HG02678 (cell line): Measurements from ENCODE around the gene APOL2.
"Not testable (repeated sequence)": the region's sequence is repeated elsewhere in the genome, so short reads cannot be mapped to it uniquely, and the experiment has no call there.

Source experiments
- ATAC-seq: cut with Tn5 transposase; IDR thresholded peaks from one replicate; pipeline ENCODE4 v1.9.1; 2021; ENCODE audit warnings: mild to moderate bottlenecking, moderate library complexity; ENCODE audit not compliant: unreplicated experiment

The APOL2 gene, protein sequence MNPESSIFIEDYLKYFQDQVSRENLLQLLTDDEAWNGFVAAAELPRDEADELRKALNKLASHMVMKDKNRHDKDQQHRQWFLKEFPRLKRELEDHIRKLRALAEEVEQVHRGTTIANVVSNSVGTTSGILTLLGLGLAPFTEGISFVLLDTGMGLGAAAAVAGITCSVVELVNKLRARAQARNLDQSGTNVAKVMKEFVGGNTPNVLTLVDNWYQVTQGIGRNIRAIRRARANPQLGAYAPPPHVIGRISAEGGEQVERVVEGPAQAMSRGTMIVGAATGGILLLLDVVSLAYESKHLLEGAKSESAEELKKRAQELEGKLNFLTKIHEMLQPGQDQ

DNA sequence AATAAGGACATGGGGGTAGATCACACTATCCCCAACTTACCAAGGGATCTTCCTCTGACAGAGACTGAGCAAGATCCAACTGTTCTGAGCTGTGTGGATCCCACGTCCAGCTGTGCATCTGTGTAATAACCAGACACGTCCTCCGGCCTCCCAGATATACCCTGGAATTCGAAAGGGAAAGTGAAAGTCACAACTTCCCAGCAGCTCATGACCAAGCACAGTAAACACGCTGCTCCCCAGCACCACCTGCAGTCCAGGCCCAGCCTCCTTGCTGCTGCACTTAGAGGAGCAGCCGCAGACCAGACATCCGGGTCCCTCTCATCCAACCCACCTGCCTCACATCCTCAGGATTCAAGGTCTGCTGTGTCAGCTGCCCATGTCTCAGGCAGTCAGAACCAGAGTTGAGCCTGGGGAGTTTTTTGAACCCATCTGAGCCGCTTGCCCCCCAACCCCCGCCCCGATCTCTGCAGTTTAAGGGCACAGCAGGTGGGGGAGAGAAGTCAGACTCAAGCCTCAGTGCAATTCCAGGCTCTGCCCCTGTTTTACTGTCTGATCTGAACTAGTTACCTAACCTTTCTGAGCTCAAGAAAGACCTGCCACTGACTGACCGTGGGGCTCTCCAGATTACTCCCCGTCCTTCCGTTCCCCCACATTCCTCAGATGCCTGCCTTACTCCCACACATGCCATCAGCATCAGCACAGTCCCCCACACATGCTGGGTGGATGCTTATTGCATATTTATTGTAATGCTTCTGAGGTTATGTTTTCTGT, at the start of gene APOL2:
TSS of gene APOL2 (minus strand) at position 127 of the 771 bp plus-strand sequence. CDS start 6,365 bp downstream, outside the sequence.
- ATAC-seq: peak; percentile 95

GRCh38 chr22:36288571-36289405, 49.5 kb upstream of the APOL2 start:
- no peak for ATAC-seq

- no peak for ATAC-seq
Measured at GRCh38 chr22:36287881-36288515, 48.7 kb upstream of the APOL2 start.

DNA sequence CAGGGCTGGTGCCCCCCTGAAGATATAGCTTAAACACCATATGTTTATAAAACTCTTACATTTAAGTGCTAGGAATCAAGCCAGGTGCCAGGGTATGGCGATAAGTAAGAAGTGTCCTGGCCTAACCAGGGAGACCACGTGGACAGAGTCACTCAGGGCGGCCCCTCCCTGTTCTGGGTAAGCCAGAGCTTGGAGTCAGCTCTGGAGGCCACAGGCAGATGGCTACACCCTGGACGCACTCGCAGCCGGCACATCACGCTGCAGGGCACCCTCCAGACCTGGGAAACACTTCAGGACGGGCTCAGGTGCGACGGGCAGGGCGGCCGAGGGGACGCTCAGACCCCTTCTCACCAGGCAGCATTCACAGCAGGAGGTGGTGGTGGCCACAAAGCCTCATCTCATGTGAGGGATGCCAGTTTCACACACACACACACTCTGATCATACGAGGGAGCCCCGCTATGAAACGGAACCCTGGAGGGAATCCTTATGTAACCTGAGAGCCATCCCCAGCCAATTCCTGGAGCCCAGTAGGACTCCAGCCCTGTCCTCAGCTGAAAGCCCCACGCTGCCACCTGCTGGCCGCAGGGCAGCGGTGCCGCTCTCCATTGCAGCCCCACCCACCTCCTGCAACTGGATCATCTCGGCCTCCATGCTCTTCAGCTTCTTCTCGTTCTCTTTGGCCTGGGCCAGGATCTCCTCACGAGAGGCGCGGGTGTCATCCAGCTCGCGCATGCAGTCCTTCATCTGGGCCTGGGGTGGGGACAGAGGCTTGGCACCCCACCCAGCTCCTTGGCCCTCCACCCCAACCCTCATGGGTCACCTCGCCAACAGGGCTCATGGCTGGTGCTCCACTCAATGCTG, 47.0 kb upstream of the APOL2 start:
- ATAC-seq: no peak

- no peak for ATAC-seq
Measured at GRCh38 chr22:36285545-36285944, 46.2 kb upstream of the APOL2 start.

DNA sequence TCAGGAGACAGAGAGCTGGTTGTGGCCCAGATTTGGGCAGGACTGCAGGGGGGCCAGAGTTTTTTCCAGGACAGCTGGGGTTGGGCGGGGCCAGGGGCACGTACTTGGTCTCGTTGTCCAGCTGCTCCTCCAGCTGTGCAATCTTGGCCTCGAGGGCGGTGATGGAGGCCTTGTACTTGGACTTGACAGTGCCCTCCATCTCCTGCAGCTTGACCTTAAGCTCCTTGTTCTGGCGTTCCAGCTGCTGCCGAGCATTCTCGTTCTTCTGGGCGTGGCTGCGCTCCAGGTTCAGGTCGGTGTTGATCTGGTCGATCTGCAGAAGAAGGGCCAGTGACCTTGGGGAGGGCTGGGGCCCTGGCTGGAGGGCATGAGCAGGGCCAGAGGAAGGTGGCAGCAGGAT, 45.7 kb upstream of the APOL2 start:
- ATAC-seq: no peak

GRCh38 chr22:36284171-36284571, 44.8 kb upstream of the APOL2 start:
- ATAC-seq: no peak

DNA sequence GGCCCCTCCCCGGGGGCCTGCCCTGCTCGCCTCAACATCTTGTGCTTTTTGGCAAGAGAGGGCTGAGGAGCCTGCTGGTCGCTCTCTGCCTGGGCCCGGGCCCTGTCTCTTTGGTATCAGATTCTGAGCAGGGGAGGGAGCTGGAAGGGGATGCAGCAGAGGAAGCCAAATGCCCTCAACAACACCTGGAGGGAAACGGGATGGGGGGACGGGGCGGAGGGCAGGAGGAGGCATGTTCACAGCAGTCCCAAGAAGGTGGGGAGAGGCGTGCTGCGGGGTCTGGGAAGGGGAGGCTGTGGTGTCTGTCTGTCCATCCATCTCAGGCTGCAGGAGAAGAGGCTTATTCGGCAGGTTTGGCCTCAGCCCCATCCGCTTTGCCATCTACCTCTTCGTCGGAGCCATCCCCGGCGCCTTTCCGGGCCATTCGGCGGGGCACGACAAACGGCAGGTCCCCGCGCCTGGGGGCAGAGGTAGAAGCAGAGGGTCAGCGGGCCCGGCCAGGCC, 43.1 kb upstream of the APOL2 start:
- no peak for ATAC-seq

GRCh38 chr22:36281781-36282327, 42.5 kb upstream of the APOL2 start:
- ATAC-seq: no peak

DNA sequence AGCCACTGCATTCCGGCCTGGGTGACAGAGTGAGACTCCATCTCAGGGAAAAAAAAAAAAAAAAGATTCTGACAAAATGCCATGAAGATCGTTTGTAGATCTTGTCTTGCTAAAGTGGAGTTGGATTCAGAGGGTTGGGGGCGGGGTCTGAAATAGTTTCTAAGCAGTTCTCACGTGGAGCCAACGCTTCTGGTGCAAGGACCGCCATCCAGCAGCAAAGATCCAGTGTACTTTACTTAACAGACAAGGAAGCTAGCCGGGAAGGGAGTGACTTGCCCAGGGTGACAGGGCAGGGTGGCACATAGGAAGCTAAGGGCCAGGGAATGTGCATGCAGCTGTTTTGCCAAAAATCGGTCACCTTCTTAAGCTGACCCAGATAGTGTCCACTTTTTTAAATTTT, 41.1 kb upstream of the APOL2 start:
- no peak for ATAC-seq

- ATAC-seq: no peak
Measured at GRCh38 chr22:36279219-36279666, 39.9 kb upstream of the APOL2 start.

GRCh38 chr22:36277482-36278291, 38.4 kb upstream of the APOL2 start:
- ATAC-seq: no peak

DNA sequence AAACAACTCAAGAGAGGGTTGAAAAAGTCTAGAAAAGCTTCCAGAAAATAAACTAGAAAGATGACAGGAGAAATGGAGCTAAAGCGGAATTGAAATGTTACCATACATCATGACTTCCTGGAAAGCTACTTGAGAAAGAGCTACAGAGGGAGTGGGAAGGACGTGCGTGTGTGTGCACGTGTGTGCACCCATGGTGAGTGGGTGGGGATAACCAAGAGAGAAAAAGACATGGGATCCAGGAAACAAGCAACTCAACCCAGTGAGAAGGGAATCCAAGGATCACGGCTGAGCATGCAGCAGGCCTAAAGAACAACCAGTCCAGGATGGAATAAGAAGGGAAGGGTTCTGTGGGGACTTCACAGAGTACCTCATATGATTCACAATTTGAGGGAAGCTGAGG, 35.2 kb upstream of the APOL2 start:
- ATAC-seq: no peak

DNA sequence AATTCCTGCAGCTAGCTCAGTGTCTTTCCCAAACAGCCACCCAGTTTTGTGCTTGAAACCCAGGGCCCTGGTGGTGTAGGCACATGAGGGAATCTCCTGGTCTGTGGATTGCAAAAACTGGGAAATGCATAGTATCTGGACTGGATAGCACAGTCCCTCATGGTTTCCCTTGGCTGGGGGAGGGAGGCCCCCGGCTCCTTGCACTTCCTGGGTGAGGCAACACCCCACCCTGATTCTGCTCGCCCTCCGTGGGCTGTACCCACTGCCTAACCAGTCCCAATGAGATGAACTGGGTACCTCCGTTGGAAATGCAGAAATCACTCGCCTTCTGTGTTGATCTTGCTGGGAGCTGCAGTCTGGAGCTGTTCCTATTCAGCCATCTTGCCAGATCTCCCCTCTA, 32.6 kb upstream of the APOL2 start:
- not testable (repeated sequence) for ATAC-seq

DNA sequence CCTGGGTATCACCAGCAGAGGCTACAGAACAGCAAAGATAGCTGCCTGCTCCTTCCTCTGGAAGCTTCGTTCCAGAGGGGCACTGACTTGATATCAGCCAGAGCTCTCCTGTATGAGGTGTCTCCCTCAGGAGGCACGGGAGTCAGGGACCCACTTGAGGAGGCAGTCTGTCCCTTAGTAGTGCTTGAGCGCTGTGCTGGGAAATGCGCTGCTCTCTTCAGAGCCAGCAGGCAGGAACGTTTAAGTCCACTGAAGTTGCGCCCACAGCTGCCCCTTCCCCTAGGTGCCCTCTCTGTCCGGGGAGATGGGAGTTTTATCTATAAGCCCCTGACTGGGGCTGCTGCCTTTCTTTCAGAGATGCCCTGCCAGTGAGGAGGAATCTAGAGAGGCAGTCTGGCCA, 31.9 kb upstream of the APOL2 start:
- ATAC-seq: not testable (repeated sequence)

- ATAC-seq: no peak
Measured at GRCh38 chr22:36267896-36268485, 28.7 kb upstream of the APOL2 start.

GRCh38 chr22:36267058-36267457, 27.7 kb upstream of the APOL2 start:
- ATAC-seq: no peak
